ENCODE results near the gene GGA2.

The GGA2 gene

DNA sequence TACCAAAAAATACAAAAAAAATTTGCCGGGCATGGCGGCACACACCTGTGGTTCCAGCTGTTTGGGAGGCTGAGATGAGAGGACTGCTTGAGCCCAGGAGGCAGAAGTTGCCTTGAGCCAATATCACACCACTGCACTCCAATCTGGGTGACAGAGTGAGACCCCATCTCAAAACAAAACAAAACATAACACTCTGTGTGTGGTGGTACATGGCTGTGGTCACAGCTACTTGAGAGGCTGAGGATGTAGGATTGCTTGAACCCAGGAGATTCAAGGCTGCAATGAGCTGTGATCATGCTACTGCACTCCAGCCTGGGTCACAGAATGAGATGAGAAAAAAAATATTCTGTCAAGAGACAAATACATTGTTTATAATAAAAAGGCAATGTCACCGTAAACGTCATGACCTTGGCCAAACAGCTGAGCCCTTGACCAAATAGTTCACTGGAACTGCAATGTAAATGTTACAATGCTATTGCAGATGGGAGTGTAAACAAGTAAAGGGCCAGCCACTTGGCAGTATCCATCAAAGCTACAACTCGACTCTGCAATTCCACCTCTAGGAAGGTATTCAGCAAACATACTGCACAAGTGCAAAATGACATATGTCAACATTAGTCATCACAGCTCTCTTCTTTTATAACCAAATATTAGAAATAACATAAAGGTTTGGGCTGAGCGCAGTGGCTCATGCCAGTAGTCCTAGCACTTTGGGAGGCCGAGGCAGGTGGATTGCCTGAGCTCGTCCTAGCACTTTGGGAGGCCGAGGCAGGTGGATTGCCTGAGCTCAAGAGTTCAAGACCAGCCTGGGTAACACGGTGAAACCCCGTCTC lies 29.9 kb upstream of the GGA2 start:
- H3K27ac ChIP-seq: no peak overlapping the region
- no peak overlapping the region for H3K9ac ChIP-seq
- H3K9me3 ChIP-seq: no peaks in the 10 kb centered on the region
- no peak overlapping the region for H3K4me2 ChIP-seq
- H3K36me3 ChIP-seq: peaks cover 98% of the 10 kb centered on the region
- H4K20me1 ChIP-seq: peaks cover 9% of the 10 kb centered on the region; the same call in 1 of the 2 replicates
- H3K4me1 ChIP-seq: no peaks in the 10 kb centered on the region
- TF ChIP-seq Cebpa-rat (IDR thresholded peaks at IDR 0.05): no peak
- no peak overlapping the region for H3K4me3 ChIP-seq
- no peaks in the 10 kb centered on the region for H3K27me3 ChIP-seq

GRCh38 chr16:23538919-23539278 lies 28.6 kb upstream of the GGA2 start:
- TF ChIP-seq Cebpa-rat (IDR thresholded peaks at IDR 0.05): no peak
- H3K36me3 ChIP-seq: peaks cover 98% of the 10 kb centered on the region
- H3K4me3 ChIP-seq: no peak overlapping the region
- H4K20me1 ChIP-seq: 0 out of 2 replicates have a peak, but pooled peaks cover 7% of the 10 kb centered on the region
- H3K4me1 ChIP-seq: no peaks in the 10 kb centered on the region
- no peak overlapping the region for H3K4me2 ChIP-seq
- H3K9me3 ChIP-seq: no peaks in the 10 kb centered on the region
- H3K9ac ChIP-seq: no peak overlapping the region
- H3K27me3 ChIP-seq: no peaks in the 10 kb centered on the region
- H3K27ac ChIP-seq: no peak overlapping the region

DNA sequence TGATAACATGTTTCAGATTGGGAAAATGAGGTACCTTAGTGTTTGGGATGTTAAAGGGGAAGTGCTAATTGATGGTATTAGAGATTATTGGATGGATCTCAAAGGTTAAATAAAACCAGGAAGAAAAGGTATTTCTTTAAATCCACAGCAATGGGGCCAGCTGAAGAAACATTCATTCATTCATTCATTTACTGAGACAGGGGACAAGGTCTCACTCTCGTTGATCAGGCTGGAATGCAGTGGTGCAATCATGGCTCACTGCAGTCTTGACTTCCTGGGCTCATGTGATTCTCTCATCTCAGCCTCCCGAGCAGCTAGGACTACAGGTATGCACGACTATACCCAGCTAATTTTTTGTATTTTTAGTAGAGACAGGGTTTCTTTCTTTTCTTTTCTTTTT lies 27.1 kb upstream of the GGA2 start:
- Histone ChIP-seq H3K9ac (no peak overlapping the region), H3K4me1 (no peaks in the 10 kb centered on the region), H3K27me3 (no peaks in the 10 kb centered on the region), H3K4me2 (no peak overlapping the region), H3K4me3 (no peak overlapping the region), H3K9me3 (no peaks in the 10 kb centered on the region), H3K27ac (no peak overlapping the region), H4K20me1 (0 out of 2 replicates have a peak, but pooled peaks cover 7% of the 10 kb centered on the region), H3K36me3 (peaks cover 98% of the 10 kb centered on the region)
- no peak for TF ChIP-seq Cebpa-rat (IDR thresholded peaks at IDR 0.05)

DNA sequence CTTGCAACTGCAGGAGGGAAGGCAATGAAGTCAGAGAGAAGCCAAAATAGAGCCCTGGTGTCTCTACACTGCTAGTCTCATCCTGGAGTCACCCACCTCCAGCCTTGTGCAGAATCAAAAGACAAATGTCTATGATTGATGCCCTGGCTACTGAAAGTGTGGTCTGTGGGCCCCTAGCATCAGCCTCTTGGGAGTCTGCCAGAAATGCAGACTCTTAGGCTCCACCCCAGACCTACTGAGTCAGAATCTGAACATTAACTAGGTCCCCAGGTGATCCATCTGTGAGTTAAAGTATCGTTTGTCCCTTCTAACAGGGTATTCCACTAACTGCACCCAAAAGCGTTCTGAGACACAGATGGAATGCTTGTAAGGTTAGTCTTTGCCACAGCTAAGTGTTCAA lies 25.6 kb upstream of the GGA2 start:
- no peak for TF ChIP-seq Cebpa-rat (IDR thresholded peaks at IDR 0.05)
- H3K9ac ChIP-seq: no peak overlapping the region

GRCh38 chr16:23534868-23535860 lies 24.9 kb upstream of the GGA2 start:
- Histone ChIP-seq H3K9me3 (no peaks in the 10 kb centered on the region), H3K36me3 (peaks cover 96% of the 10 kb centered on the region), H3K9ac (no peak overlapping the region), H4K20me1 (0 out of 2 replicates have a peak, but pooled peaks cover 2% of the 10 kb centered on the region), H3K27ac (no peak overlapping the region), H3K27me3 (no peaks in the 10 kb centered on the region), H3K4me1 (no peaks in the 10 kb centered on the region), H3K4me2 (no peak overlapping the region), H3K4me3 (no peak overlapping the region)
- no peak for TF ChIP-seq Cebpa-rat (IDR thresholded peaks at IDR 0.05)

More for the DNA sequence above, 25.6 kb upstream of the GGA2 start:
- no peaks in the 10 kb centered on the region for H3K4me1 ChIP-seq
- 0 out of 2 replicates have a peak, but pooled peaks cover 7% of the 10 kb centered on the region for H4K20me1 ChIP-seq
- H3K4me2 ChIP-seq: no peak overlapping the region
- no peaks in the 10 kb centered on the region for H3K9me3 ChIP-seq
- no peak overlapping the region for H3K4me3 ChIP-seq
- no peak overlapping the region for H3K27ac ChIP-seq
- H3K27me3 ChIP-seq: no peaks in the 10 kb centered on the region
- H3K36me3 ChIP-seq: peaks cover 96% of the 10 kb centered on the region

GRCh38 chr16:23532448-23532847 lies 22.2 kb upstream of the GGA2 start:
- Histone ChIP-seq H3K27me3 (no peaks in the 10 kb centered on the region), H3K9ac (no peak overlapping the region), H3K9me3 (no peaks in the 10 kb centered on the region), H4K20me1 (no peaks in the 10 kb centered on the region), H3K4me3 (no peak overlapping the region), H3K4me2 (no peak overlapping the region), H3K36me3 (peaks cover 95% of the 10 kb centered on the region), H3K4me1 (no peaks in the 10 kb centered on the region), H3K27ac (no peak overlapping the region)
- no peak for TF ChIP-seq Cebpa-rat (IDR thresholded peaks at IDR 0.05)

GRCh38 chr16:23530062-23530461 lies 19.8 kb upstream of the GGA2 start:
- H3K36me3 ChIP-seq: peaks cover 93% of the 10 kb centered on the region

DNA sequence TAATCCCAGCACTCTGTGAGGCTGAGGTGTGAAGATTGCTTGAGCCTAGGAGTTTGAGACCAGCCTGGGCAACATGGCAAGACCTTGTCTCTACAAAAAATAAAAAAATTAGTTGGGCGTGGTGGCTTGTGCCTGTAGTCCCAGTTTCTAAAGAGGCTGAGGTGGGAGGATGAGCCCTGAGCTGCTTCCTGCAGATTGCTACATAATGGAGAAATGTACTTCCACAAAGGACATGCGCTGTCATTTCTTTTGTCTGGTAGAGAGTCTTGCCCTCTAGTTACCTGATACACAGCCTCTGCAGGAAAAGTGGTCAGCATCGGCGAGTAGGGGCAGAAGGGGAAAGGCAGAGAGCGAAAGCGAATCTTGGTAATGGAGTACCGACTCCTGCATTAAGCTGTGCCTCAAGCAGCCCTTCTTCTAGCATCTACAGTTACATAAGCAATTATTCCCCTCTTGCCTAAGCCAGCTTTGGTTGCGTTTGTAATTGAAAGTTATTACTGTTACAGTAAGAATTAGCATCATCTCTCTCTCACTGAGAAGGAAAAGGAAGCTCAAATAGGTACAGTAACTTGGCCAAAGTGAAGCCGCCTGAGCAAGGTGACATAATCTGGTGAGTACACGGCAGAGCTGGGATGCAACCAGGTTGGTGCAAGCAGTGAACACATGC lies 18.5 kb upstream of the GGA2 start:
- no peak overlapping the region for H3K4me2 ChIP-seq
- H3K9me3 ChIP-seq: no peaks in the 10 kb centered on the region
- no peaks in the 10 kb centered on the region for H4K20me1 ChIP-seq
- H3K36me3 ChIP-seq: peaks cover 93% of the 10 kb centered on the region
- H3K4me3 ChIP-seq: no peak overlapping the region
- H3K9ac ChIP-seq: no peak overlapping the region
- no peak overlapping the region for H3K27ac ChIP-seq
- no peaks in the 10 kb centered on the region for H3K27me3 ChIP-seq
- TF ChIP-seq Cebpa-rat (IDR thresholded peaks at IDR 0.05): no peak
- no peaks in the 10 kb centered on the region for H3K4me1 ChIP-seq

More at GRCh38 chr16:23530062-23530461, 19.8 kb upstream of the GGA2 start:
- no peaks in the 10 kb centered on the region for H3K4me1 ChIP-seq
- H3K27ac ChIP-seq: no peak overlapping the region
- H4K20me1 ChIP-seq: no peaks in the 10 kb centered on the region
- H3K9me3 ChIP-seq: no peaks in the 10 kb centered on the region
- H3K4me3 ChIP-seq: no peak overlapping the region
- H3K27me3 ChIP-seq: no peaks in the 10 kb centered on the region
- H3K9ac ChIP-seq: no peak overlapping the region
- TF ChIP-seq Cebpa-rat (IDR thresholded peaks at IDR 0.05): no peak
- H3K4me2 ChIP-seq: no peak overlapping the region

DNA sequence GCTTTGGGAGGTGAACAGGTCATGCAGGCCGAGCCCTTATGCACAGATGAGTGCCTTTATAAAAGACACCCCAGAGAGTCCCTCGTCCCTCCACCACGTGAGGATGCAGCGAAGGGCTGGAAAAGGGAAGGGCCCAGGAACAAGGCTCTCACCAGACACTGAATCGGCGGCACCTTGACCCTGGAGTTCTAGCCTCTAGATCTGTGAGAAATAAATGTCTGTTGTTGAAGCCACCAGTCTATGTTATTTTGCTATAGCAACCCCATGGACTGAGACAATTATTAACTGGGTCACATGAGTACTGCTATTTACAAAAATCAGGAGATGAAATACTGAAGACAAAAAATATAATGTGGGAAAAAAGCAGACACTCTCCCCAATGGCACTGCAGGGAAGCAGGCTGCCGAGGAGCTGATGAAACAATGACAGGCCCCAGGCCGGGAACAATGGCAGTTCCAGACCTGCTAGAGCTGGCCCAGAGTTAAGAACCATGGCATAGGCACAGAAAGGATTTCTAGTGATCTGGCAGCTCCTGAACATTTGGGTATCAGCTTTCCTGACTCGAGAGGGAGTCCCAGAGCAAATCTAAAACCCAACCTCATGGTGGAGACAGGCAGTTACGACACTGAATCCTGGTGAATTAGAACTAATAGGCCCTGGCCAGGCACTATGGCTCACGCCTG lies 17.8 kb upstream of the GGA2 start:
- no peak for TF ChIP-seq Cebpa-rat (IDR thresholded peaks at IDR 0.05)
- Histone ChIP-seq H3K36me3 (peaks cover 93% of the 10 kb centered on the region), H3K9ac (no peak overlapping the region), H3K4me1 (no peaks in the 10 kb centered on the region), H3K4me2 (no peak overlapping the region), H3K27ac (no peak overlapping the region), H3K4me3 (no peak overlapping the region), H3K9me3 (no peaks in the 10 kb centered on the region), H4K20me1 (no peaks in the 10 kb centered on the region), H3K27me3 (no peaks in the 10 kb centered on the region)
